NCI-H510A treated with DMSO at 0.1 percent for 48 hours (cell line): ENCODE results near the gene TMOD3.

ENCODE experiments used
- DNase-seq: peaks from one replicate; lab custom pipeline; 2025; lab: John Stamatoyannopoulos, UW

TMOD3 gene

GRCh38 chr15:51828621-51829375 lies 655 bp upstream of the TMOD3 start:
- no peak for DNase-seq

GRCh38 chr15:51830276-51830806 lies 888 bp downstream of the TMOD3 start:
- peak; percentile 38 for DNase-seq

GRCh38 chr15:51833772-51834171 lies 4.3 kb downstream of the TMOD3 start:
- no peak for DNase-seq

GRCh38 chr15:51837792-51838251 lies 8.4 kb downstream of the TMOD3 start:
- no peak for DNase-seq

- no peak for DNase-seq
Observed at GRCh38 chr15:51838270-51838669, 8.8 kb downstream of the TMOD3 start.

GRCh38 chr15:51840692-51841091 lies 11.2 kb downstream of the TMOD3 start:
- DNase-seq = no peak

- no peak for DNase-seq
Observed at GRCh38 chr15:51841406-51842040, 12.1 kb downstream of the TMOD3 start.

- DNase-seq = no peak
Observed at GRCh38 chr15:51842265-51842664, 12.8 kb downstream of the TMOD3 start.

GRCh38 chr15:51842852-51843737 lies 13.6 kb downstream of the TMOD3 start:
- DNase-seq = no peak

- no peak for DNase-seq
Observed at GRCh38 chr15:51844747-51845426, 15.4 kb downstream of the TMOD3 start.

GRCh38 chr15:51846066-51846462 lies 16.6 kb downstream of the TMOD3 start:
- DNase-seq = no peak

GRCh38 chr15:51846463-51847230 lies 17.2 kb downstream of the TMOD3 start:
- no peak for DNase-seq

GRCh38 chr15:51848811-51849210 lies 19.4 kb downstream of the TMOD3 start:
- no peak for DNase-seq

GRCh38 chr15:51849860-51850259 lies 20.4 kb downstream of the TMOD3 start:
- no peak for DNase-seq

- no peak for DNase-seq
Observed at GRCh38 chr15:51853998-51854397, 24.5 kb downstream of the TMOD3 start.

GRCh38 chr15:51855612-51856011 lies 26.2 kb downstream of the TMOD3 start:
- no peak for DNase-seq

GRCh38 chr15:51856714-51857380 lies 27.4 kb downstream of the TMOD3 start:
- DNase-seq = no peak

GRCh38 chr15:51861557-51862359 lies 32.3 kb downstream of the TMOD3 start:
- DNase-seq = no peak

GRCh38 chr15:51863131-51863530 lies 33.7 kb downstream of the TMOD3 start:
- no peak for DNase-seq
